Measurements from ENCODE around the gene TMUB2. TPM values are rescaled to one million over a fixed set of nuclear protein-coding genes. Genes with fewer than 3 reads are reported as not detected.

The TMUB2 gene
- total RNA-seq, 3 donors from 2014 or later: 47.2 to 58.6 (median 49.1) TPM

DNA sequence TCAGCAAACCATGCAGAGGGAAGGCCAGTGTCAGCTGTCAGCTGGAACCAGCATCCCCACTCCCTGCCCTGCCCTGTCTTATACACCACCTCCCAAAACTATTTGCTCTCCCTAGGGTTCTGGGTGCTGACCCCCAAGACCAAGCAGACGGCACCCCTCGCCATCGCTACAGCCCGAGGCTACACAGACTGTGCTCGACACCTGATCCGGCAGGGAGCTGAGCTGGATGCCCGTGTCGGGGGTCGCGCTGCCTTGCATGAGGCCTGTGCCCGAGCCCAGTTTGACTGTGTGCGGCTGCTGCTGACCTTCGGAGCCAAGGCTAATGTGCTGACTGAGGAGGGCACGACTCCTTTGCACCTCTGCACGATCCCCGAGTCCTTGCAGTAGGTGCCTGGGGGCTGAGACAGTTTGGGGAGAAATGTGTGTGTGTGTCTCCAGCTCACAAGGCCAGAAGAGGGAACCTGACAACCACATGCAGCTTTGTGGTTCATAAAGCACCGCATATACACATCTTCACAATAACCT lies 14.8 kb upstream of the TMUB2 start:
- intact Hi-C loops (cut with DNase I, micrococcal nuclease): no loop called here
- H3K36me3 ChIP-seq (ENCODE audit: low read depth): no peaks in the 10 kb centered on the region
- no peak for ATAC-seq
- TF ChIP-seq, protein P1, sequence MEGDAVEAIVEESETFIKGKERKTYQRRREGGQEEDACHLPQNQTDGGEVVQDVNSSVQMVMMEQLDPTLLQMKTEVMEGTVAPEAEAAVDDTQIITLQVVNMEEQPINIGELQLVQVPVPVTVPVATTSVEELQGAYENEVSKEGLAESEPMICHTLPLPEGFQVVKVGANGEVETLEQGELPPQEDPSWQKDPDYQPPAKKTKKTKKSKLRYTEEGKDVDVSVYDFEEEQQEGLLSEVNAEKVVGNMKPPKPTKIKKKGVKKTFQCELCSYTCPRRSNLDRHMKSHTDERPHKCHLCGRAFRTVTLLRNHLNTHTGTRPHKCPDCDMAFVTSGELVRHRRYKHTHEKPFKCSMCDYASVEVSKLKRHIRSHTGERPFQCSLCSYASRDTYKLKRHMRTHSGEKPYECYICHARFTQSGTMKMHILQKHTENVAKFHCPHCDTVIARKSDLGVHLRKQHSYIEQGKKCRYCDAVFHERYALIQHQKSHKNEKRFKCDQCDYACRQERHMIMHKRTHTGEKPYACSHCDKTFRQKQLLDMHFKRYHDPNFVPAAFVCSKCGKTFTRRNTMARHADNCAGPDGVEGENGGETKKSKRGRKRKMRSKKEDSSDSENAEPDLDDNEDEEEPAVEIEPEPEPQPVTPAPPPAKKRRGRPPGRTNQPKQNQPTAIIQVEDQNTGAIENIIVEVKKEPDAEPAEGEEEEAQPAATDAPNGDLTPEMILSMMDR (IDR thresholded peaks at IDR 0.05): no peak
- no peak overlapping the region for H3K4me3 ChIP-seq
- DNase-seq: no peak
- no peaks in the 10 kb centered on the region for H3K9me3 ChIP-seq
- H3K4me1 ChIP-seq (ENCODE audit: low read depth): no peaks in the 10 kb centered on the region

DNA sequence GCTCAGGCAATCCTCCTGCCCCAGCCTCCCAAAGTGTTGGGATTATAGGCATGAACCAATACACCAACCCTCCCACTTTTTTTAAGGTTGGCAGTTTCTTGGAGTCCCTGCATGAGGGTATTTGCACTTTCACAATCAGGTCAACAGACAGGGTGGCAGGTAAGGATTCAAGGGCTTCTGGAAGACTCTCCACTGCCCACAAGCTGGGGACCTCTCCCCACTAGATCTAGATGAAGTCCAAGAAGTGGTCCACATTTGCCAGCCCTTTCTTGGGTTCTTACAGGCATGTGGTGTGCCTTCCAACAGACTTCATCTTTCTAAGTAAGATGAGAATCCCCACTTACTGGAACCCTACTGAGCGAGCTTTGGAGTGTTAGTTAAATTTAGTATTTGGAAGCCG lies 12.3 kb upstream of the TMUB2 start:
- DNase-seq (no peak), ATAC-seq (no peak)
- intact Hi-C loops (cut with DNase I, micrococcal nuclease): no loop called here
- Histone ChIP-seq H3K9me3 (no peaks in the 10 kb centered on the region), H3K4me3 (no peak overlapping the region), H3K4me1 (ENCODE audit: low read depth) (no peaks in the 10 kb centered on the region), H3K36me3 (ENCODE audit: low read depth) (no peaks in the 10 kb centered on the region)
- TF ChIP-seq, protein P1 (IDR thresholded peaks at IDR 0.05): no peak

DNA sequence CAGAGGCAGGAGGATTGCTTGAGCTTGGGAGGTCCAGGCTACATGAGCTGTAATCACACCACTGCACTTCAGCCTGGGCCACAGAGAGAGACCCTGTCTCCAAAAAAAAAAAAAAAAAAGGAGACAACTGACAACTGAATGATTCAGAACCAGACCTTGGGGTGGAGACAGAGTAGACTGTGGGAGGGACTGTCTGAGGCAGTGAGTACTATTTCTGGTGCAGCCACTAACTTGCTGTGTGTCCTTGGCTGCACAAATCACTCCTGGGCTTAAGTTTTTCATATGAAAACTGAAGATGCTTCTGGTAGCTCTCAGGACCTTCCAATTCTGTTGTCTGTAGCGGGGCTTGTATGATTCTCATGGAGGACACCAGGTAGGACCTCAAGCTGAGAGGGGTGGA lies 10.5 kb upstream of the TMUB2 start:
- no peak overlapping the region for H3K4me3 ChIP-seq
- no peaks in the 10 kb centered on the region for H3K4me1 ChIP-seq (ENCODE audit: low read depth)
- TF ChIP-seq, protein P1 (IDR thresholded peaks at IDR 0.05): no peak
- DNase-seq (no peak), ATAC-seq (no peak)
- no peaks in the 10 kb centered on the region for H3K36me3 ChIP-seq (ENCODE audit: low read depth)
- H3K9me3 ChIP-seq: no peaks in the 10 kb centered on the region
- intact Hi-C loops (cut with DNase I, micrococcal nuclease): no loop called here

DNA sequence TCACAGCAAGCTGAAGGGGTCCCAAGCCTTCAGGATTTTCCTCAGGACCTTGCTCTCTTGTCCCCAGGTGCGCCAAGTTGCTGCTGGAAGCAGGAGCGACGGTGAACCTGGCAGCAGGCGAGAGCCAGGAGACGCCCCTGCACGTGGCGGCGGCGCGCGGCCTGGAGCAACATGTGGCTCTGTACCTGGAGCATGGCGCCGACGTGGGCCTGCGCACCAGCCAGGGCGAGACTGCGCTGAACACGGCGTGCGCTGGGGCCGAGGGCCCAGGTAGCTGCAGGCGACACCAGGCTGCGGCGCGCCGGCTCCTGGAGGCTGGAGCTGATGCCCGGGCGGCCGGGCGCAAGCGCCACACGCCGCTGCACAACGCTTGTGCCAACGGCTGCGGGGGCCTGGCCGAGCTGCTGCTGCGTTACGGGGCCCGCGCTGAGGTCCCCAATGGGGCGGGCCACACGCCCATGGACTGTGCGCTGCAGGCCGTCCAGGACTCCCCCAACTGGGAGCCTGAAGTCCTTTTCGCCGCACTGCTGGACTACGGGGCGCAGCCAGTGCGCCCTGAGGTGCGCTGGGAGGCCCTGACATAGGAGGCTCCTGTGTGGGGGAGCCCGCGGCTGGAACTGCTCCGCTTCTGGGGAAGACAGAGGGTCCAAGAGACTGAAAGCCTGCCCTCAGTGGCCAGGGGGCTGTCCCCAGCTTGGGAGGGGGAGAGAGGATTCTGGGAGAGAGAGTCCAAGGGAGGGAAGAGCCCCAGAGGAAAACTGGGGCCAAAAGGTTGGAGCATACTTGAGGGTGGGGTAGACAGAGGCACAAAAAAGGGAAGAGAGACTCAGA lies 9.9 kb upstream of the TMUB2 start:
- H3K9me3 ChIP-seq: no peaks in the 10 kb centered on the region
- DNase-seq (no peak), ATAC-seq (no peak)
- no peaks in the 10 kb centered on the region for H3K36me3 ChIP-seq (ENCODE audit: low read depth)
- TF ChIP-seq, protein P1 (IDR thresholded peaks at IDR 0.05): no peak
- H3K4me3 ChIP-seq: no peak overlapping the region
- no peaks in the 10 kb centered on the region for H3K4me1 ChIP-seq (ENCODE audit: low read depth)
- intact Hi-C loops (cut with DNase I, micrococcal nuclease): no loop called here

DNA sequence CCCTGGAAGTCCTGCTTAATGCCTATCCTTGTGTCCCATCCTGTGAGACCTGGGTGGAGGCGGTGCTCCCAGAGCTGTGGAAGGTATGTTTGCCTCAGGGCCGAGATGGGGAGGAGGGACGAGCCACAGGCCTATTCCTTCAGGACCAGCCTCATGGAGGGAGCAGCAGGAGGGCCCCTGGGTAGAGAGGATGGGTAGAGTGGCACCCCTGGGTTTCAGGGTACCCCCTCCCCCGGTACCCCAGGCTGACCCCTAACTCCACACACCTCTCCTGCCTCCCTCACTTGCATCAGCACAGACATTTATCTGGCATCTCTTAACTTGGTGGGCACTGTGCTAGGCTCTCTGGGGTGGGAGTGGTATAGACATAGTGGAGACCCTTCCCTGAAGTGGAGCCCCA lies 9.1 kb upstream of the TMUB2 start:
- ATAC-seq (no peak), DNase-seq (no peak)
- intact Hi-C loops (cut with DNase I, micrococcal nuclease): no loop called here

More for the DNA sequence above, 9.1 kb upstream of the TMUB2 start:
- H3K36me3 ChIP-seq (ENCODE audit: low read depth): no peaks in the 10 kb centered on the region
- H3K4me3 ChIP-seq: no peak overlapping the region
- TF ChIP-seq, protein P1 (IDR thresholded peaks at IDR 0.05): no peak
- no peaks in the 10 kb centered on the region for H3K9me3 ChIP-seq
- no peaks in the 10 kb centered on the region for H3K4me1 ChIP-seq (ENCODE audit: low read depth)
